Measurements from ENCODE around the gene EXOSC2. TPM values are rescaled to one million over a fixed set of nuclear protein-coding genes. Genes with fewer than 3 reads are reported as not detected.

Gene EXOSC2
- total and polyA plus RNA-seq, 2 of the 13 experiments (the other 11 are each of a cell fraction or from before 2014, with no cell fraction given), result 27.5 to 63.8 TPM

DNA sequence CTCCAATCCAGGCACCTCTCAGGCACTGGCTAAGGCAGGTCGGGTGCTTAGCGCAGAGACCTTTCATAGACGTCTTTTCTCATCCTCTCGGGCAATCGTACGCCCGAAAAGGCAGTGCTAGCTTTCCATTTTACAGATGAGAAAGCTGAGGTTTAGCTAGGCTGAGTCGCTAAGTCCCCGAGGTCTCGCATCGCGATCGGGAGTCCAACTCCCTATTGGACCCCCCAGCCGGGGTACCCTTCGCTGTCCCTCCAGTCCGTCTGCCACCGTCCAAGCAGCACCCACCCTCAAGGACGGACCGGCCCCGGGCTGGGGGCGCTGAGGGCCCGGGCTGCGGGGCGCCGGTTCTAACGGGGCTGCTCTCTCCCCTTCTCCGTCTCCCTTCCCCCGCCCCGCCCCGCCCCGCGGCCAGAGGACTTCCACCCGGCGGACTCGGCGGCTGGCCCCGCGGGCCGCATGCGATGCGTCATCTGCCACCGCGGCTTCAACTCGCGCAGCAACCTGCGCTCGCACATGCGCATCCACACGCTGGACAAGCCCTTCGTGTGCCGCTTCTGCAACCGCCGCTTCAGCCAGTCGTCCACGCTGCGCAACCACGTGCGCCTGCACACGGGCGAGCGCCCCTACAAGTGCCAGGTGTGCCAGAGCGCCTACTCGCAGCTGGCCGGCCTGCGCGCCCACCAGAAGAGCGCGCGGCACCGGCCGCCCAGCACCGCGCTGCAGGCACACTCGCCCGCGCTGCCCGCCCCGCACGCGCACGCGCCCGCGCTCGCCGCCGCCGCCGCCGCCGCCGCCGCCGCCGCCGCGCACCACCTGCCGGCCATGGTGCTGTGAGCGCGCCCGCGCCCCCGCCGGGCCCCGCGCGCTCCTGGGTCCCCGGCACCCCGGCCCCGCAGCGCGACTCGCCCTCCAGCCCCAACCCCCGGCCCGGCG is 12.5 kb upstream of the EXOSC2 start (continued):
- TF ChIP-seq, protein P1, sequence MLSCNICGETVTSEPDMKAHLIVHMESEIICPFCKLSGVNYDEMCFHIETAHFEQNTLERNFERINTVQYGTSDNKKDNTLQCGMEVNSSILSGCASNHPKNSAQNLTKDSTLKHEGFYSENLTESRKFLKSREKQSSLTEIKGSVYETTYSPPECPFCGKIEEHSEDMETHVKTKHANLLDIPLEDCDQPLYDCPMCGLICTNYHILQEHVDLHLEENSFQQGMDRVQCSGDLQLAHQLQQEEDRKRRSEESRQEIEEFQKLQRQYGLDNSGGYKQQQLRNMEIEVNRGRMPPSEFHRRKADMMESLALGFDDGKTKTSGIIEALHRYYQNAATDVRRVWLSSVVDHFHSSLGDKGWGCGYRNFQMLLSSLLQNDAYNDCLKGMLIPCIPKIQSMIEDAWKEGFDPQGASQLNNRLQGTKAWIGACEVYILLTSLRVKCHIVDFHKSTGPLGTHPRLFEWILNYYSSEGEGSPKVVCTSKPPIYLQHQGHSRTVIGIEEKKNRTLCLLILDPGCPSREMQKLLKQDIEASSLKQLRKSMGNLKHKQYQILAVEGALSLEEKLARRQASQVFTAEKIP (CRISPR knock-in tag; IDR thresholded peaks at IDR 0.05; ENCODE audit: borderline replicate concordance), result no peak
- TF ChIP-seq TSC22D2 (CRISPR knock-in tag; IDR thresholded peaks at IDR 0.05; ENCODE audit: borderline replicate concordance) (peak; percentile 86; the same call in 1 of the 2 replicates), ZNF724P (CRISPR knock-in tag; IDR thresholded peaks at IDR 0.05; ENCODE audit: borderline replicate concordance) (no peak), ZNF703 (CRISPR knock-in tag; IDR thresholded peaks at IDR 0.05; ENCODE audit: borderline replicate concordance) (peak; percentile 68; the same call in 1 of the 2 replicates), ZNF343 (CRISPR knock-in tag; IDR thresholded peaks at IDR 0.05) (peak; percentile 64; the same call in 1 of the 2 replicates), MIER3 (CRISPR knock-in tag; IDR thresholded peaks at IDR 0.05; ENCODE audit: borderline replicate concordance) (no peak), YEATS4 (CRISPR knock-in tag; IDR thresholded peaks at IDR 0.05; ENCODE audit: borderline replicate concordance) (peak; percentile 78; the same call in 1 of the 2 replicates), NR3C1 (CRISPR knock-in tag; IDR thresholded peaks at IDR 0.05) (no peak), CHD2 (IDR thresholded peaks at IDR 0.05; ENCODE audit: low read depth, low read length) (0 out of 2 replicates have a peak, but pooled peaks have one; percentile 11), TAF1 (CRISPR knock-in tag; IDR thresholded peaks at IDR 0.05) (0 out of 2 replicates have a peak, but pooled peaks have one; percentile 31), THYN1 (CRISPR knock-in tag; IDR thresholded peaks at IDR 0.05; ENCODE audit: borderline replicate concordance, low read depth) (no peak), ZNF501 (CRISPR knock-in tag; IDR thresholded peaks at IDR 0.05) (peak; percentile 46; the same call in 1 of the 2 replicates), ZNF792 (CRISPR knock-in tag; IDR thresholded peaks at IDR 0.05) (peak; percentile 62; the same call in 1 of the 2 replicates), PHF20 (CRISPR knock-in tag; IDR thresholded peaks at IDR 0.05) (0 out of 2 replicates have a peak, but pooled peaks have one; percentile 28), DPF2 (CRISPR knock-in tag; IDR thresholded peaks at IDR 0.05; ENCODE audit: borderline replicate concordance, low read depth) (no peak), ZNF577 (CRISPR knock-in tag; IDR thresholded peaks at IDR 0.05; ENCODE audit: borderline replicate concordance, low read depth) (no peak), TOE1 (CRISPR knock-in tag; IDR thresholded peaks at IDR 0.05) (peak; percentile 64; the same call in 1 of the 2 replicates)
- TF ChIP-seq, protein P2, sequence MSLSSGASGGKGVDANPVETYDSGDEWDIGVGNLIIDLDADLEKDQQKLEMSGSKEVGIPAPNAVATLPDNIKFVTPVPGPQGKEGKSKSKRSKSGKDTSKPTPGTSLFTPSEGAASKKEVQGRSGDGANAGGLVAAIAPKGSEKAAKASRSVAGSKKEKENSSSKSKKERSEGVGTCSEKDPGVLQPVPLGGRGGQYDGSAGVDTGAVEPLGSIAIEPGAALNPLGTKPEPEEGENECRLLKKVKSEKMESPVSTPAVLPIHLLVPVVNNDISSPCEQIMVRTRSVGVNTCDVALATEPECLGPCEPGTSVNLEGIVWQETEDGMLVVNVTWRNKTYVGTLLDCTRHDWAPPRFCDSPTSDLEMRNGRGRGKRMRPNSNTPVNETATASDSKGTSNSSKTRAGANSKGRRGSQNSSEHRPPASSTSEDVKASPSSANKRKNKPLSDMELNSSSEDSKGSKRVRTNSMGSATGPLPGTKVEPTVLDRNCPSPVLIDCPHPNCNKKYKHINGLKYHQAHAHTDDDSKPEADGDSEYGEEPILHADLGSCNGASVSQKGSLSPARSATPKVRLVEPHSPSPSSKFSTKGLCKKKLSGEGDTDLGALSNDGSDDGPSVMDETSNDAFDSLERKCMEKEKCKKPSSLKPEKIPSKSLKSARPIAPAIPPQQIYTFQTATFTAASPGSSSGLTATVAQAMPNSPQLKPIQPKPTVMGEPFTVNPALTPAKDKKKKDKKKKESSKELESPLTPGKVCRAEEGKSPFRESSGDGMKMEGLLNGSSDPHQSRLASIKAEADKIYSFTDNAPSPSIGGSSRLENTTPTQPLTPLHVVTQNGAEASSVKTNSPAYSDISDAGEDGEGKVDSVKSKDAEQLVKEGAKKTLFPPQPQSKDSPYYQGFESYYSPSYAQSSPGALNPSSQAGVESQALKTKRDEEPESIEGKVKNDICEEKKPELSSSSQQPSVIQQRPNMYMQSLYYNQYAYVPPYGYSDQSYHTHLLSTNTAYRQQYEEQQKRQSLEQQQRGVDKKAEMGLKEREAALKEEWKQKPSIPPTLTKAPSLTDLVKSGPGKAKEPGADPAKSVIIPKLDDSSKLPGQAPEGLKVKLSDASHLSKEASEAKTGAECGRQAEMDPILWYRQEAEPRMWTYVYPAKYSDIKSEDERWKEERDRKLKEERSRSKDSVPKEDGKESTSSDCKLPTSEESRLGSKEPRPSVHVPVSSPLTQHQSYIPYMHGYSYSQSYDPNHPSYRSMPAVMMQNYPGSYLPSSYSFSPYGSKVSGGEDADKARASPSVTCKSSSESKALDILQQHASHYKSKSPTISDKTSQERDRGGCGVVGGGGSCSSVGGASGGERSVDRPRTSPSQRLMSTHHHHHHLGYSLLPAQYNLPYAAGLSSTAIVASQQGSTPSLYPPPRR (CRISPR knock-in tag; IDR thresholded peaks at IDR 0.05; ENCODE audit: borderline replicate concordance), result 0 out of 2 replicates have a peak, but pooled peaks have one; percentile 27
- TF ChIP-seq, protein P3, sequence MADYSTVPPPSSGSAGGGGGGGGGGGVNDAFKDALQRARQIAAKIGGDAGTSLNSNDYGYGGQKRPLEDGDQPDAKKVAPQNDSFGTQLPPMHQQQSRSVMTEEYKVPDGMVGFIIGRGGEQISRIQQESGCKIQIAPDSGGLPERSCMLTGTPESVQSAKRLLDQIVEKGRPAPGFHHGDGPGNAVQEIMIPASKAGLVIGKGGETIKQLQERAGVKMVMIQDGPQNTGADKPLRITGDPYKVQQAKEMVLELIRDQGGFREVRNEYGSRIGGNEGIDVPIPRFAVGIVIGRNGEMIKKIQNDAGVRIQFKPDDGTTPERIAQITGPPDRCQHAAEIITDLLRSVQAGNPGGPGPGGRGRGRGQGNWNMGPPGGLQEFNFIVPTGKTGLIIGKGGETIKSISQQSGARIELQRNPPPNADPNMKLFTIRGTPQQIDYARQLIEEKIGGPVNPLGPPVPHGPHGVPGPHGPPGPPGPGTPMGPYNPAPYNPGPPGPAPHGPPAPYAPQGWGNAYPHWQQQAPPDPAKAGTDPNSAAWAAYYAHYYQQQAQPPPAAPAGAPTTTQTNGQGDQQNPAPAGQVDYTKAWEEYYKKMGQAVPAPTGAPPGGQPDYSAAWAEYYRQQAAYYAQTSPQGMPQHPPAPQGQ (CRISPR knock-in tag; IDR thresholded peaks at IDR 0.05; ENCODE audit: borderline replicate concordance), result no peak
